A673 (cell line): ENCODE results near the gene ADAMTS3. TPM values are rescaled to one million over a fixed set of nuclear protein-coding genes. Genes with fewer than 3 reads are reported as not detected.

Source experiments
- BruUV-seq: library from RNA; stranded (reverse); fragments of 400-500 nt; replicated peaks from 2 replicates; lab custom pipeline; 2021; lab: Mats Ljungman, UMichigan
- CTCF ChIA-PET: fragments of 300-600 bp; sonication (Branson Sonifier 250); formaldehyde crosslinking; loops from one replicate; lab custom pipeline; 2022; ENCODE audit warnings: antibody characterized with exemption; lab: Charles Lee
- POLR2A ChIA-PET: fragments of 300-600 bp; sonication (Branson Sonifier 250); formaldehyde crosslinking; loops from one replicate; lab custom pipeline; 2022; ENCODE audit warnings: antibody characterized with exemption; ENCODE audit not compliant: low non-redundant PET; lab: Charles Lee
- DNase-seq: peaks from one replicate; pipeline ENCODE4 v3.0.0-alpha.2; 2015; ENCODE audit warnings: low spot score
- H3K27ac ChIP-seq: fragments of 200-600 bp; sonication (generic); 2 replicates; pipeline ENCODE4 v1.5.1; 2016; ENCODE audit warnings: mixed run types, low read depth, mild to moderate bottlenecking, mixed read lengths, antibody characterized with exemption, low read length; ENCODE audit not compliant: poor library complexity, severe bottlenecking
- H3K27me3 ChIP-seq: fragments of 200-600 bp; sonication (generic); replicated peaks from 2 replicates; pipeline ENCODE4 v1.6.1; 2017; ENCODE audit warnings: mixed run types, low read depth, mild to moderate bottlenecking, mixed read lengths, antibody characterized with exemption, low read length; ENCODE audit not compliant: insufficient read depth, poor library complexity
- H3K36me3 ChIP-seq: fragments of 200-600 bp; sonication (generic); 2 replicates; pipeline ENCODE4 v1.6.1; 2016; ENCODE audit warnings: mixed run types, mild to moderate bottlenecking, mixed read lengths, antibody characterized with exemption, low read length; ENCODE audit not compliant: insufficient read depth, poor library complexity, severe bottlenecking
- H3K4me1 ChIP-seq: fragments of 200-600 bp; sonication (generic); 2 replicates; pipeline ENCODE4 v1.6.1; 2017; ENCODE audit warnings: mixed run types, mild to moderate bottlenecking, mixed read lengths, antibody characterized with exemption, low read length; ENCODE audit not compliant: insufficient read depth, poor library complexity, severe bottlenecking
- H3K4me3 ChIP-seq: fragments of 200-600 bp; sonication (generic); 2 replicates; pipeline ENCODE4 v1.5.1; 2016; ENCODE audit warnings: low read depth, mixed run types, mild to moderate bottlenecking, mixed read lengths, low read length; ENCODE audit not compliant: poor library complexity, severe bottlenecking
- H3K9me3 ChIP-seq: fragments of 200-600 bp; sonication (generic); 2 replicates; pipeline ENCODE4 v1.6.1; 2016; ENCODE audit warnings: mixed run types, low read depth, mild to moderate bottlenecking, mixed read lengths, antibody characterized with exemption, low read length; ENCODE audit not compliant: poor library complexity, severe bottlenecking
- EZH2 ChIP-seq: fragments of 200-600 bp; sonication (generic); IDR thresholded peaks from 2 replicates; pipeline ENCODE4 v1.6.1; 2017; ENCODE audit warnings: borderline replicate concordance, low read depth, mild to moderate bottlenecking, mixed read lengths, antibody characterized with exemption, low read length; ENCODE audit not compliant: poor library complexity, severe bottlenecking
- intact Hi-C: fragments of 100-400 bp; cut with micrococcal nuclease; formaldehyde crosslinking; loops from one replicate; pipeline ENCODE4 v1.10.0; 2022; ENCODE audit not compliant: unreplicated experiment
- total RNA-seq: library from RNA; stranded (reverse); gene quantifications from 2 replicates; pipeline ENCODE4 v1.2.3, GENCODE V29; 2021
- TF ChIP-seq, protein P1 (sequence below): fragments of 300-800, 200-600 bp; sonication (generic); conservative IDR thresholded peaks from 2 replicates; pipeline ENCODE4 v1.5.1; 2017; ENCODE audit warnings: low read depth, mild to moderate bottlenecking, antibody characterized with exemption, low read length, moderate library complexity, mixed read lengths

The ADAMTS3 gene
- total RNA-seq, 1 experiment from 2014 or later = 0.17 TPM

- ChIA-PET CTCF (interaction anchor here (0.6 kb wide), 1 partner anchor 27 kb away, joined by 3 read pairs; no protein-coding TSS in a partner anchor), POLR2A (no interaction called here)
- H3K27ac ChIP-seq = no peak overlapping the region
- H3K4me3 ChIP-seq = no peak overlapping the region
- H3K27me3 ChIP-seq = no peaks in the 10 kb centered on the region
- no peak for TF ChIP-seq EZH2
- TF ChIP-seq, protein P1, sequence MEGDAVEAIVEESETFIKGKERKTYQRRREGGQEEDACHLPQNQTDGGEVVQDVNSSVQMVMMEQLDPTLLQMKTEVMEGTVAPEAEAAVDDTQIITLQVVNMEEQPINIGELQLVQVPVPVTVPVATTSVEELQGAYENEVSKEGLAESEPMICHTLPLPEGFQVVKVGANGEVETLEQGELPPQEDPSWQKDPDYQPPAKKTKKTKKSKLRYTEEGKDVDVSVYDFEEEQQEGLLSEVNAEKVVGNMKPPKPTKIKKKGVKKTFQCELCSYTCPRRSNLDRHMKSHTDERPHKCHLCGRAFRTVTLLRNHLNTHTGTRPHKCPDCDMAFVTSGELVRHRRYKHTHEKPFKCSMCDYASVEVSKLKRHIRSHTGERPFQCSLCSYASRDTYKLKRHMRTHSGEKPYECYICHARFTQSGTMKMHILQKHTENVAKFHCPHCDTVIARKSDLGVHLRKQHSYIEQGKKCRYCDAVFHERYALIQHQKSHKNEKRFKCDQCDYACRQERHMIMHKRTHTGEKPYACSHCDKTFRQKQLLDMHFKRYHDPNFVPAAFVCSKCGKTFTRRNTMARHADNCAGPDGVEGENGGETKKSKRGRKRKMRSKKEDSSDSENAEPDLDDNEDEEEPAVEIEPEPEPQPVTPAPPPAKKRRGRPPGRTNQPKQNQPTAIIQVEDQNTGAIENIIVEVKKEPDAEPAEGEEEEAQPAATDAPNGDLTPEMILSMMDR = no peak
- H3K36me3 ChIP-seq = no peaks in the 10 kb centered on the region
- no TSS peak for BruUV-seq
- H3K9me3 ChIP-seq = no peaks in the 10 kb centered on the region
- H3K4me1 ChIP-seq = no peaks in the 10 kb centered on the region
- intact Hi-C loops = no loop called here
- DNase-seq = no peak
Observed at GRCh38 chr4:72365981-72366380, 203.0 kb downstream of the ADAMTS3 start.

- DNase-seq = no peak
- TF ChIP-seq, protein P1 = no peak
- no peak for TF ChIP-seq EZH2
- Histone ChIP-seq H3K4me1 (no peaks in the 10 kb centered on the region), H3K27ac (no peak overlapping the region), H3K4me3 (no peak overlapping the region), H3K9me3 (no peaks in the 10 kb centered on the region), H3K27me3 (no peaks in the 10 kb centered on the region), H3K36me3 (no peaks in the 10 kb centered on the region)
- ChIA-PET POLR2A (no interaction called here), CTCF (no interaction called here)
- BruUV-seq = no TSS peak
- intact Hi-C loops = no loop called here
Observed at GRCh38 chr4:72365016-72365415, 204.0 kb downstream of the ADAMTS3 start.

DNA sequence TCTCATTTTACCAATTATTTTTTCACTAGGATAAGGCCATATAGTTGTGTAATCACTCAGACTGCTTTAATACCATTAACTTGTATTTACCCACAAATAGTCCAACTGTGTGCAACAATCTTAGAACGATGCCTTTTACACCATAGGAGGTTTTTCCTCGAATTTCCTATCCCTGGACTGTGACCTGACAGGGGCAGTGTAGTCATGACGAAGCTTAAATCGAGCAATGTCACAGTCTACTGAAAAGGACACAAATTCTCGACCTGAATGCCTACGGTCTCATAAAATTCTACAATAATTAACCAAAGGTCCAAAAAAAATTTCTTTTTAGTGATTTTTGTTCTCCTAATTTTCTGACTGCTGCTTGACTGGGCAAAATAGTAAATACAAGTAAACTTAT, 208.9 kb downstream of the ADAMTS3 start:
- no peak for DNase-seq
- ChIA-PET POLR2A (no interaction called here), CTCF (no interaction called here)
- H3K36me3 ChIP-seq = no peaks in the 10 kb centered on the region
- no peak overlapping the region for H3K4me3 ChIP-seq
- no peaks in the 10 kb centered on the region for H3K4me1 ChIP-seq
- H3K9me3 ChIP-seq = no peaks in the 10 kb centered on the region
- TF ChIP-seq, protein P1 = no peak
- TF ChIP-seq EZH2 = no peak
- intact Hi-C loops = no loop called here
- no TSS peak for BruUV-seq
- H3K27me3 ChIP-seq = no peaks in the 10 kb centered on the region
- H3K27ac ChIP-seq = no peak overlapping the region
